HG02571 (cell line): Measurements from ENCODE around the gene COPS6.
A peak's percentile ranks its signal among the peaks of the same experiment; 100 is the strongest.
"Not testable (repeated sequence)": the region's sequence is repeated elsewhere in the genome, so short reads cannot be mapped to it uniquely, and the experiment has no call there.

ENCODE experiments used
- ATAC-seq: cut with Tn5 transposase; IDR thresholded peaks from one replicate; pipeline ENCODE4 v1.9.1; 2021; ENCODE audit warnings: mild to moderate bottlenecking, moderate library complexity; ENCODE audit not compliant: unreplicated experiment

Gene COPS6

DNA sequence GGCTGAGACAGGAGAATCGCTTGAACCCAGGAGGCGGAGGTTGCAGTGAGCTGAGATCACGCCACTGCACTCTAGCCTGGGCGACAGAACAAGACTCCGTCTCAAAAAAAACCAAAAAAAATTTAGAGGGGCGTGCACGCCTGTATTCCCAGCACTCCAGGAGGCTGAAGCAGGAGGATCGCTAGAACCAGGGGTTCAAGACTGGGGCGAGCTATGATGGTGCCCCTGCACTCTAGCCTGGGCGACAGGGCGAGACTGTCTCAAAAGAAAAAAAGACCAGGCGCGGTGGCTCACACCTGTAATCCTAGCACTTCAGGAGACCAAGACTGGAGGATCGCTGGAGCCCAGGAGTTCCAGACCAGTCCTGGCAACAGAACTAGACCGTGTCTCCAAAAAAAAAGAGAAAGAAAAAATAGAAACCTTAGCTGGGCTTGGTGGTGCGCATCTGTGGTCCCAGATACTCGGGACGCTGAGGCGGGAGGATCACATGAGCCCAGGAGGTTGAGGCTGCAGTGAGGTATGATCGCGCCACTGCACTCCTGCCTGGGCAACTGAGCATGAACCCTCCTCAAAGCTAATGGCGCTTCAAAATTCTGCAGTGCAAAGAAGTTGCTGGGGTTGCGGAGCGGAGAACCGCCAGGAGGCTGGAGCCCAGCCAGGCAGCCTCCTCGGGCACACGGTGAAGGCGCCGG is 37.6 kb downstream of the COPS6 start:
- no peak for ATAC-seq

GRCh38 chr7:100126931-100127865 is 38.4 kb downstream of the COPS6 start, which contains the start of gene MBLAC1:
TSS of gene MBLAC1 (plus strand) at chr7:100126967. CDS start at chr7:100127396, 429 bp downstream.
- ATAC-seq, result peak; percentile 61

DNA sequence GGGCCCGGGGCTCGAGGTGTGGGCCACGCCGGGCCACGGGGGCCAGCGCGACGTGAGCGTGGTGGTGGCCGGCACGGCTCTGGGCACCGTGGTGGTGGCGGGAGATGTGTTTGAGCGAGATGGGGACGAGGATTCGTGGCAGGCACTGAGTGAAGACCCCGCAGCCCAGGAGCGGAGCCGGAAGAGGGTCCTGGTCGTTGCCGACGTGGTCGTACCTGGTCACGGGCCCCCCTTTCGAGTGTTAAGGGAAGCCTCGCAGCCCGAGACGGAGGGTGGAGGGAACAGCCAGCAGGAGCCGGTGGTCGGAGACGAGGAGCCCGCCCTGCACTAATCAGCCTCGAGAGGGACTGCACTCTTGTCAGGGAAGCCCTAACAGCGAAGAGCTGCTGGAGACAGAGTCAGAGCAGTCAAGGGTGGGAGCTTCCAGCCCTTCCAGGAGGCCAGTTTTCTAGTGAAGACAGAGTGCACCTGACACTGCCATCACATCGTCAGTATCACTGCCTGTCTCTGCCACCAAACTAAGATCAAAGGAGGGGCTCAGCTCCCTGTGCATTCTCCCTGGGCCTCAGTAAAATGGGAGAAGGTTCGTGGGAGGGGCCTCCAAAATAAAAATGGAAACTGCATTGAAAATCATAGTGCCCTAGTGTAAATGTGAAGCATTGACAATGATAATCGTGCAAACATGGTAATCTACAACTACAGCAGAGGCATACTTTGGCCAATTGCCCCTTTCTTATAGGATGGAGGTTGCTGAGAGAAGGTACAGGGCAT is 39.3 kb downstream of the COPS6 start:
- ATAC-seq, result no peak

- no peak for ATAC-seq
Observed at GRCh38 chr7:100128637-100128963, 39.8 kb downstream of the COPS6 start.

DNA sequence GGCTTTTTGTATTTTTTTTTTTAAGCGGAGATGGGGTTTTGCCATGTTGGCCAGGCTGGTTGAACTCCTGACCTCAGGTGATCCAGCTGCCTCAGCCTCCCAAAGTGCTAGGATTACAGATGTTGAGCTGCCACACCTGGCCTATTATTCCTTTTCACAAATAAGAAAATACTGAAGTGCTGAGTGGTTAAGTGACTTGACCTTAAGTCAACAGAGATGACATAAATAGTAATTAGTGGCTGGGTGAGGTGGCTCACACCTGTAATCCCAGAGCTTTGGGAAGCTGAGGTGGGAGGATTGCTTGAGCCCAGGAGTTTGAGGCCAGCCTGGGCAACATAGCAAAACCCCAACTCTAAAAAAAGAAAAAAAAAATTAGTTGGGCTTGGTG is 41.4 kb downstream of the COPS6 start:
- not testable (repeated sequence) for ATAC-seq

DNA sequence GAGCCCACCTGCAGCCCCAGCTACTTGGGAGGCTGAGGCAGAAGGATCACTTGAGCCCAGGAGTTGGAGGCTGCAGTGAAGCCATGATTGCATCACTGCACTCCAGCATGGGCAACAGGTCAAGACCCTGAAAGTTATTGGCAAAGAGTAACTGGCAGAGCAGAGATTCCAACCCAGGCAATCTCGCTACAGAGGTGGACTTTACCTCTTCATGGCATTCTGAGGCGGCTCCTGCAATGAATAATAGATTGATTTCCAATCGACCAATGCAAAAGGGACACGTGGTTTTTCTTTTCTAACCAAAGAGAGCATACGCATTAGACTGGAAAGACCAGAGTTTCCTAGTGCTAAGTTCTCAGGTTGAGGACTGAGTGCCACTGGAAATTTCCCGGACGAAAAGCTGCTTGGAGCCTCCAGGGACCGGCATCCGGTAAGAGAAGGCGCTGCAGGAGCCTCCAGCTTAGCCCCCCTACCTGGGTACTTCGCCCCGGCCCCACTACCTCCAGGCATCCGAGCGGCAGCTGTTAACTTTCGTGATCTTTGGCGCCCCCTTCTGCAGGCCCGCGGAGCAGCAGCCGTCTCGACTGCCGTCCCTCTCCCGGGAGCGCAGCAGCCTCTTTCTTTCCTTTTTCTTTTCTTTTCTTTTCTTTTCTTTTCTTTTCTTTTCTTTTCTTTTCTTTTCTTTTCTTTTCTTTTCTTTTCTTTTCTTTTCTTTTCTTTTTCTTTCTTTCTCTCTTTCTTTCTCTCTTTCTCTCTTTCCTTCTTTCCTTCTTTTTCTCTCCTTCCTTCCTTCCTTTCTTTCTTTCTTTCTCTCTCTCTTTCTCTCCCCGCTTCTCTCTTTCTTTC is 42.1 kb downstream of the COPS6 start:
- ATAC-seq, result no peak

DNA sequence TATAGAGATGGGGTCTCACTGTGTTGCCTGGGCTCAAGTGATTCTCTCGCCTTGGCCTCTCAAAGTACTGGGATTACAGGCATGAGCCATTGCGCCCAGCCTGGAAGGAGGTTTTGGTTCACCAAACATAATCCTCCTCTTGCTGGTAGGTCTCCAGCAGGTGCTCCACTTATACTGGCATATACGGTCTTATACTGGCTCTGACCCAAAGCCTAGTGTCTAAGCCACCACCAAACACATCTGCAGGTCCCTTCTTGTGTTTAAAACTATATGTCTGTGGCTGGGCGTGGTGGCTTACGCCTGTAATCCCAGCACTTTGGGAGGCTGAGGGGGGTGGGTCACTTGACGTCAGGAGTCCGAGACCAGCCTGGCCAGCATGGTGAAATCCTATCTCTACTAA is 43.4 kb downstream of the COPS6 start:
- ATAC-seq, result no peak

GRCh38 chr7:100132697-100133151 is 44.0 kb downstream of the COPS6 start:
- no peak for ATAC-seq

- ATAC-seq, result no peak
Observed at GRCh38 chr7:100137851-100138760, 49.3 kb downstream of the COPS6 start.

- ATAC-seq, result no peak
Observed at GRCh38 chr7:100141555-100141949, 52.8 kb downstream of the COPS6 start.
